Loucy (cell line): ENCODE data around the gene FGFRL1.

Source experiments
- H2AFZ ChIP-seq: fragments of 200-600 bp; sonication (generic); 2 replicates; pipeline ENCODE4 v1.6.0; 2016; ENCODE audit warnings: antibody characterized with exemption, mild to moderate bottlenecking, low read length, moderate library complexity
- H3F3A ChIP-seq: fragments of 200-600 bp; 2 replicates; pipeline ENCODE4 v1.6.0; 2016; ENCODE audit warnings: antibody characterized with exemption, low read depth, mild to moderate bottlenecking
- H3K27me3 ChIP-seq: fragments of 200-600 bp; sonication (generic); 2 replicates; pipeline ENCODE4 v1.6.1; 2014; ENCODE audit warnings: low read length, mild to moderate bottlenecking; ENCODE audit not compliant: insufficient read depth, poor library complexity, severe bottlenecking
- H3K36me3 ChIP-seq: fragments of 200-600 bp; sonication (generic); 2 replicates; pipeline ENCODE4 v1.6.1; 2016; ENCODE audit warnings: low read length; ENCODE audit not compliant: insufficient read depth
- H3K4me1 ChIP-seq: fragments of 200-600 bp; sonication (generic); 2 replicates; pipeline ENCODE4 v1.5.1; 2014; ENCODE audit warnings: low read length, mild to moderate bottlenecking; ENCODE audit not compliant: insufficient read depth, poor library complexity, severe bottlenecking
- H3K4me2 ChIP-seq: fragments of 200-600 bp; sonication (generic); 2 replicates; pipeline ENCODE4 v1.6.0; 2014; ENCODE audit warnings: antibody characterized with exemption, low read length, low read depth, mild to moderate bottlenecking; ENCODE audit not compliant: poor library complexity, severe bottlenecking
- H3K4me3 ChIP-seq: fragments of 200-600 bp; sonication (generic); 2 replicates; pipeline ENCODE4 v1.5.1; 2014; ENCODE audit warnings: low read length, mild to moderate bottlenecking, mixed read lengths; ENCODE audit not compliant: poor library complexity, severe bottlenecking
- H3K79me2 ChIP-seq: fragments of 200-600 bp; sonication (generic); 2 replicates; pipeline ENCODE4 v1.6.1; 2014; ENCODE audit warnings: low read length; ENCODE audit not compliant: insufficient read depth
- H3K9ac ChIP-seq: fragments of 200-600 bp; sonication (generic); 2 replicates; pipeline ENCODE4 v1.6.0; 2014; ENCODE audit warnings: mild to moderate bottlenecking, low read depth, low read length, moderate library complexity; ENCODE audit not compliant: poor library complexity, severe bottlenecking
- H3K9me2 ChIP-seq: fragments of 200-600 bp; sonication (generic); replicated peaks from 2 replicates; pipeline ENCODE4 v1.6.1; 2016; ENCODE audit warnings: low read depth, low read length, mixed read lengths
- H3K9me3 ChIP-seq: fragments of 200-600 bp; sonication (generic); 2 replicates; pipeline ENCODE4 v1.6.1; 2014; ENCODE audit warnings: mild to moderate bottlenecking, antibody characterized with exemption, low read length, low read depth; ENCODE audit not compliant: insufficient read depth
- H4K20me1 ChIP-seq: fragments of 200-600 bp; sonication (generic); 2 replicates; pipeline ENCODE4 v1.6.0; 2014; ENCODE audit warnings: antibody characterized with exemption, low read length, mild to moderate bottlenecking; ENCODE audit not compliant: insufficient read depth, poor library complexity, severe bottlenecking
- EZH2phosphoT487 ChIP-seq: fragments of 200-600 bp; IDR thresholded peaks from 2 replicates; pipeline ENCODE4 v1.6.1; 2018; ENCODE audit warnings: antibody characterized with exemption, mild to moderate bottlenecking, moderate library complexity, borderline replicate concordance
- TF ChIP-seq, protein P1 (sequence below): fragments of 200-600 bp; sonication (generic); conservative IDR thresholded peaks from 2 replicates; pipeline ENCODE4 v1.5.1; 2014; ENCODE audit warnings: mild to moderate bottlenecking, antibody characterized with exemption, low read length

FGFRL1 gene

GRCh38 chr4:1036095-1036494 lies 24.7 kb downstream of the FGFRL1 start:
- Histone ChIP-seq H3K36me3 (no peaks in the 10 kb centered on the region), H3K9ac (no peak overlapping the region), H3K4me2 (no peak overlapping the region), H3K9me3 (no peaks in the 10 kb centered on the region), H2AFZ (no peak overlapping the region), H3K9me2 (no peaks in the 10 kb centered on the region), H3F3A (no peaks in the 10 kb centered on the region), H3K79me2 (no peaks in the 10 kb centered on the region), H4K20me1 (no peaks in the 10 kb centered on the region), H3K4me3 (no peak overlapping the region), H3K4me1 (no peaks in the 10 kb centered on the region), H3K27me3 (no peaks in the 10 kb centered on the region)
- TF ChIP-seq EZH2phosphoT487, result no peak
- TF ChIP-seq, protein P1, sequence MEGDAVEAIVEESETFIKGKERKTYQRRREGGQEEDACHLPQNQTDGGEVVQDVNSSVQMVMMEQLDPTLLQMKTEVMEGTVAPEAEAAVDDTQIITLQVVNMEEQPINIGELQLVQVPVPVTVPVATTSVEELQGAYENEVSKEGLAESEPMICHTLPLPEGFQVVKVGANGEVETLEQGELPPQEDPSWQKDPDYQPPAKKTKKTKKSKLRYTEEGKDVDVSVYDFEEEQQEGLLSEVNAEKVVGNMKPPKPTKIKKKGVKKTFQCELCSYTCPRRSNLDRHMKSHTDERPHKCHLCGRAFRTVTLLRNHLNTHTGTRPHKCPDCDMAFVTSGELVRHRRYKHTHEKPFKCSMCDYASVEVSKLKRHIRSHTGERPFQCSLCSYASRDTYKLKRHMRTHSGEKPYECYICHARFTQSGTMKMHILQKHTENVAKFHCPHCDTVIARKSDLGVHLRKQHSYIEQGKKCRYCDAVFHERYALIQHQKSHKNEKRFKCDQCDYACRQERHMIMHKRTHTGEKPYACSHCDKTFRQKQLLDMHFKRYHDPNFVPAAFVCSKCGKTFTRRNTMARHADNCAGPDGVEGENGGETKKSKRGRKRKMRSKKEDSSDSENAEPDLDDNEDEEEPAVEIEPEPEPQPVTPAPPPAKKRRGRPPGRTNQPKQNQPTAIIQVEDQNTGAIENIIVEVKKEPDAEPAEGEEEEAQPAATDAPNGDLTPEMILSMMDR, result no peak

- H2AFZ ChIP-seq, result no peak overlapping the region
- H3K9me3 ChIP-seq, result no peaks in the 10 kb centered on the region; the same call in 1 of the 2 replicates
- H3K4me1 ChIP-seq, result no peaks in the 10 kb centered on the region
- H4K20me1 ChIP-seq, result no peaks in the 10 kb centered on the region
- H3K79me2 ChIP-seq, result no peaks in the 10 kb centered on the region
- no peaks in the 10 kb centered on the region for H3F3A ChIP-seq
- no peaks in the 10 kb centered on the region for H3K9me2 ChIP-seq
- H3K27me3 ChIP-seq, result no peaks in the 10 kb centered on the region
- H3K4me2 ChIP-seq, result no peak overlapping the region
- H3K36me3 ChIP-seq, result no peaks in the 10 kb centered on the region
- H3K4me3 ChIP-seq, result no peak overlapping the region
- H3K9ac ChIP-seq, result no peak overlapping the region
- TF ChIP-seq, protein P1, result no peak
These were observed 25.8 kb downstream of the FGFRL1 start for GRCh38 chr4:1036976-1037810.

DNA sequence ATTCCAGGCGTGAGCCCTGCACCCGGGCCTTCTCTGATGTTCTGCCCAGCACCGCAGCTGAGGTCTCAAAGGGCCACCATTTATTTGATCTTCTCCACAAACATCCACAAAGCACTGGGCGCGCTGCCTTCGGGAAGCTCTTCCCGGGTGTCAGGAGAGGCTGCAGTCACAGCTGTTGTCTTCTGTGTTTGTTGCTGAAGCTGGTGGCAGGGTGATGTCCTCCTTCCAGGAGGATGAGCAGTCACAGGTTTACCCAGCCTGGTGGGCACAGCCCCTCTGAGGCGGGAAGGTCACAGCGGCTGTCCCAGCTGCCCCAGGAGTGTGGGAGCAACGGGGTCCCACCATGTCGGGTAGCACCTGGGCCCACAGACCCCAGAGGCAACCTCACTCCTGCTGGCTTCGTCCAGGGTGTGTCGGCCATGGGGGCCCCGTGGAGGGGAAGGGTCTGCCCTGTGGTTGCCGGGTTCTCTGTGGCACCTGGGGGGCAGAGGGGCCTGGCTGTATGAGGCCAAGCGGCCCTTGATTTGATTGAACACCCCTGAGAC lies 27.6 kb downstream of the FGFRL1 start:
- H2AFZ ChIP-seq, result no peak overlapping the region

More for the DNA sequence above, 27.6 kb downstream of the FGFRL1 start:
- no peaks in the 10 kb centered on the region; the same call in 1 of the 2 replicates for H3K9me3 ChIP-seq
- H3K36me3 ChIP-seq, result no peaks in the 10 kb centered on the region
- H3K9me2 ChIP-seq, result no peaks in the 10 kb centered on the region
- no peak overlapping the region for H3K4me3 ChIP-seq
- TF ChIP-seq, protein P1, result no peak
- TF ChIP-seq EZH2phosphoT487, result no peak
- H4K20me1 ChIP-seq, result no peaks in the 10 kb centered on the region
- H3K9ac ChIP-seq, result no peak overlapping the region
- H3K4me2 ChIP-seq, result no peak overlapping the region
- no peaks in the 10 kb centered on the region for H3K4me1 ChIP-seq
- H3F3A ChIP-seq, result no peaks in the 10 kb centered on the region
- H3K27me3 ChIP-seq, result no peaks in the 10 kb centered on the region
- no peaks in the 10 kb centered on the region for H3K79me2 ChIP-seq
